GM19035 (cell line): Measurements from ENCODE around the gene ELL2.
A peak's percentile ranks its signal among the peaks of the same experiment; 100 is the strongest.

ENCODE experiments used
- ATAC-seq: cut with Tn5 transposase; IDR thresholded peaks from one replicate; pipeline ENCODE4 v1.9.1; 2021; ENCODE audit not compliant: unreplicated experiment

The ELL2 gene

DNA sequence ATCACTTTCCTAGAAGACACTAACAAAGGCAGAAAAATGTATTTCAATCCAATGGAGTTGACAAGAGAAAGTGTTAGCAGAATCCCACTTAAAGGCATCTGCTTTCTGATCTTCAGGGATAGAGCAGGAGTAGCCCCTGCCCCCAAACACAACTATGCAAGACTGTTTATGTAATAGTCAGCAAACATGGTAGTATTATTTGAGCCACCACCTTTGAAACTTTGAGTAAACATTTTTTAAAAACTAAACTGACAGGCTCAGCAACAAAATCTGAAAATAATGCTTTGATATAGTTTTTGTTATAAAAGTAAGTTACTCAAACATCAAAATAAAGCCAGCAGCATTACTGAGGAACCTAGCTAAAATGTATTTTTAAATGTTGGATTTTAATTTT, 4.8 kb downstream of the ELL2 start:
- ATAC-seq = no peak

GRCh38 chr5:95956021-95956899, 5.4 kb downstream of the ELL2 start:
- no peak for ATAC-seq

DNA sequence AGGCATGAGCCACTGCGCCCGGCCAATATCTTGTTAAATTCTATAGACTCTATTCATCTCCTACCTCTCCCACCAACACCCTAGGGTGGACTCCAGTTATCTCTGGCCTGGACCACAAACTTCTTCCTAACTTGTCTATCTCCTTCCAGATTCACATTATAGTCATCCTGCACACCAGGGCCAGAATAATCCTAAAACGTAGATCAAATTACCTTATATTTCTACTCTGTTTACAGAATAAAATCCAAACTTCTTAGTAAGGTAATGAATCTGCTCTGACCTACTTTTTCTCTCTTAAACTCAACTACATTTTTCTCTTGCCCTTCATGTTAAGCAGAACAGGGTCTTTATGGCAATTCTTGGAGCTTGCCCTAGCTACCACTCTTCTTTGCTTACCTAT, 6.9 kb downstream of the ELL2 start:
- no peak for ATAC-seq

- ATAC-seq = no peak
Observed at GRCh38 chr5:95953021-95953702, 8.5 kb downstream of the ELL2 start.

GRCh38 chr5:95951916-95952315, 9.7 kb downstream of the ELL2 start:
- no peak for ATAC-seq

- no peak for ATAC-seq
Observed at GRCh38 chr5:95949810-95950209, 11.8 kb downstream of the ELL2 start.

DNA sequence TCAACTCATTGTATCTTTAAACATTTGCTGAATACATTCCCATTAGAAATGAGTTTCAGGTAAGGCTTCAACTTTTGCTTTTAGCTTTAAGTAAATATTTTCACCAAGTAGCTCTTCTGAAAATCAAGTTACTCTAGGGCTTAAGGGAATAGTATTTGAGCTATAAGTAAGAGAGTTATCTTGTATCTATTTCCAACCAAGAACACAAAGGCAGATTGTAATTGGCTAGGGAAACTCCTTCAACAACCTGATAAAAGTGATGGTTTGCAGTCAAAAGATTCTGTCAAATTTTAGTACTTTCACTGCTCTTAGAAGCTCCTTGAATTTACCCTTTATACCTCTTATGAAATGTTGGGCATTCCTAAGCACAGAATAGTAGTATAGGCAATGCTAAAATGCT, 13.0 kb downstream of the ELL2 start:
- no peak for ATAC-seq

DNA sequence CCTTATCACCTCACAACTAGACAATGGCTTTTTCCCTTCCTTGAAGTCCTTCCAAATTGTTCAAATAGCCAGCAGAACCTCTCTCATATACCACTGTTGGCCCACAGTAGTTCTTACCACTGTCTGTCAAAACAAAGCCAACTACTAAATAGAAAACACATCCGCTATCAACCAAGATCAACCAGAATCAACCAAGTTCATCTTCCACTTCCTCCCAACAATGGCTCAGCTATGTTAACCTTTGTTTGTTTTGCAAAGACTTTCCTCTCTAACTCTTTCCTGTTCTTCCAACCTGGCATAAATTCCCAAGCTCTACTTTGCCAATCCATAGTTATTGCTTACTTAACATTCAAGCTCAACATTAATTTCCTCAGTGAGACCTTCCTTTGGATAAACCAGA, 15.2 kb downstream of the ELL2 start:
- no peak for ATAC-seq

GRCh38 chr5:95942968-95943367, 18.7 kb downstream of the ELL2 start:
- no peak for ATAC-seq

- no peak for ATAC-seq
Observed at GRCh38 chr5:95942414-95942813, 19.2 kb downstream of the ELL2 start.

GRCh38 chr5:95941756-95942155, 19.9 kb downstream of the ELL2 start:
- no peak for ATAC-seq

DNA sequence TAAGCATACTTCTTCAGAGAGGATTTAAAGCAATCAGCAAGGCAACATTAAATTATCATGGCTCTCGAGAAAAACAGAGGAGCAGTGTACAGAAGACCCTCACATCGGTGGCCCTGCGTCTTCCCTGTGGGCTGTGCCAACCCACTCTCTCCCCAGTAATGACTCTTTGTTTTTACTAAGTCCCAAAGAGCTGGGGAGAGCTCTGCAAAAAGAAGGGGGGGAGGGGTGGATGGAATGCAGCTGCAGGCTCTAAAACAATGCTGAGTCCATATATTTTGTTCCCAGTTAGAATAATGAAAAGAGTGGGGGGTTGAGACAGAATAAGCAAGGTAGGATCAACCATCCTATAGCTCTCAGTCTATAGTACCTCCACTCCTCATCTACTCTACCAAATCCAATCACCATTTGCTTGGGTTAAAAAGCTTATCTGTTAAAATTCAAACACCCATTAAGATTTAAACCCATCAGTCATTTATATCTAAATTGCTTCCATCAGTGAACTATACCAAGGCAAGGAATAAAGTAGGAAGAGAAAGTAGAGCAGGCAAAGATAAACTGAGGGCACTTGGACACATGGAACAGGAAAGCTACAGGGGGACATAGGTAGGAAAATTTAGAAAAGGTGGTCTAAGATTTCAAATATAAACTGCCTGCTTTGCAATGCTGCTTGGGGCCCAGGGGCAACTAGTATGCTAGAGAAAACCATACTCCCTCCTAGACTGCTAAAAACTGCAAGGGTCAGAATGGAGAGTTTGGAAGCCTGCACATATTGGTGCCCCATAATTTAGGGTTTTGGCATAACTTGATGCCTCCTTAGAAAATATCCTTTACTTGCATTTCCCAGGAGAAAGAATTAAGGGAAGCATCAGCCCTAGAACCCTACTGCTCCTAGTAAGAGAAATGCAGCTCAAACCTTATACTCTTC, 20.6 kb downstream of the ELL2 start:
- ATAC-seq = no peak

DNA sequence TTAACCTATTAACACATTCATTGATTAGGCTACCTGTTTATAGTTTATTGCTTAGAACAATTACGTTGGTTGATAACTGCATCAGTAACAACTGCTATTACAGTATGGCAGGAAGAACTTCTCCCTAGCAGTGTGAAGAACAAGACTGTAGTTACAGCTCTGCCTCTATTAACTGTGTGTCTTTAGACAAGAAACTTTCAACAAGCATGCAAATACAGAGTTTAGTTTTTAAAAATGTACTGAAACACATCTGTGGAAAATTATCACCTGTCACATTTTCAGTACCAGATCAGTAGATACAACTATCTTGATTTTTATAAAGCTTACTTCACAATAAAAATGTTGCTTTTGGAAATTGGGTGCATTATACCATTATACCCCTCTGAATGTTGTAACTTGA, 22.2 kb downstream of the ELL2 start:
- peak; percentile 73 for ATAC-seq

DNA sequence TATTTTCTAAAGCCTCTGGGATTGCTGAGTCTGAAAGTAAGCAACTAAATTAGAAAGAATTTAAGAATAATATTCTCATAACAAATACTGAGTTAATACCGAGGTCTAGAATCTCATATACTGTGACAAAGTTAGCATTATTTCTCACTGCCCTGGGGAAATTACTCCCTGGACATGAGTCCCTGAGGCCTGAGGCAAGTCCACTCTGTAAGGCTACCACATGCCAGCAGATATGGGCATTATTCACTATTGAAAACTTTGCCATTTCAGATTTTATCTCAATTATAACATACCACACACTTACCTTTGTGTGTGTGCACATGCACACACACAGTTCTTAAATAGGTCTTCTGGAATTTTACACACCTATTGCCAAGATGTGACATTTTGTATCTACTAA, 22.9 kb downstream of the ELL2 start:
- ATAC-seq = no peak

- no peak for ATAC-seq
Observed at GRCh38 chr5:95938347-95938746, 23.3 kb downstream of the ELL2 start.

DNA sequence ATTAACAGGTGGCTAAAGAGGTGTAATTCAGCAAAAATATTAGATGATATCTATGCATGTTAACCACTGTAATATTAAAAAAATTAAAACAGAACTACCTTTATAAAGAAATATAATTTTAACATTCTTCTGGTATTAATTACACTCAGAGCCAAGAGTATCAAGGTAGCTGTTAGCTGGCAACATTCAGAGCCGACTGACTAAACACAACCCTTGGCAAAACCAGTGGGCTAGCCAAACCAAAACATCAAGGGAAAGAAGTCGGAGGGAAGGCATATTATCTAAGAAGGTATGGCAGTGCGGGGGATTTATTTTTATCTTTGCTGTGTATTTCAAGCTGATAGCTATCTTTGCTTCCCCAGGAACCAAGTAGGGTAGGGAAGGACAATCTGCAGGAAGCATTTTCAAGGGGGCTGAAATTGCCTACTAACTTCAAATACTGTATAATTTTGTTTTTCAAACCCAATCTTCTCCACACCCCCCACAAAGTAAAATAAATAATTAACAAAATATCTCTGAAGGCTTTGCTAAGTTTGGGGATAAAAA, 24.0 kb downstream of the ELL2 start:
- no peak for ATAC-seq

- no peak for ATAC-seq
Observed at GRCh38 chr5:95936812-95937397, 24.7 kb downstream of the ELL2 start.

- ATAC-seq = no peak
Observed at GRCh38 chr5:95935553-95936100, 26.0 kb downstream of the ELL2 start.

GRCh38 chr5:95934207-95934804, 27.3 kb downstream of the ELL2 start:
- no peak for ATAC-seq

GRCh38 chr5:95932941-95933340, 28.7 kb downstream of the ELL2 start:
- ATAC-seq = no peak
